SK-N-SH treated with all-trans-retinoic acid at 6 μM for 48 hours (cell line): ENCODE data around the gene GMNC.

Source experiments
- BACH2 ChIP-seq: fragments of 250-450 bp; sonication (Bioruptor Pico); IDR thresholded peaks from 2 replicates; pipeline ENCODE4 v1.9.0; 2021; ENCODE audit warnings: mild to moderate bottlenecking, borderline replicate concordance
- PATZ1 ChIP-seq: fragments of 250-450 bp; sonication (Bioruptor Pico); IDR thresholded peaks from 2 replicates; pipeline ENCODE4 v1.8.0; 2020; ENCODE audit warnings: mild to moderate bottlenecking, moderate library complexity, borderline replicate concordance
- RARB ChIP-seq: fragments of 250-450 bp; sonication (Bioruptor Pico); IDR thresholded peaks from 2 replicates; pipeline ENCODE4 v1.8.0; 2021; ENCODE audit warnings: mild to moderate bottlenecking, moderate library complexity
- TCF4 ChIP-seq: fragments of 250-450 bp; sonication (Bioruptor Pico); IDR thresholded peaks from 2 replicates; pipeline ENCODE4 v1.8.0; 2021; ENCODE audit warnings: mild to moderate bottlenecking, moderate library complexity, borderline replicate concordance
- ZFP30 ChIP-seq: fragments of 450-650 bp; formaldehyde crosslinking; IDR thresholded peaks from 2 replicates; pipeline ENCODE4 v1.5.0; 2022; ENCODE audit warnings: mild to moderate bottlenecking, moderate library complexity

DNA sequence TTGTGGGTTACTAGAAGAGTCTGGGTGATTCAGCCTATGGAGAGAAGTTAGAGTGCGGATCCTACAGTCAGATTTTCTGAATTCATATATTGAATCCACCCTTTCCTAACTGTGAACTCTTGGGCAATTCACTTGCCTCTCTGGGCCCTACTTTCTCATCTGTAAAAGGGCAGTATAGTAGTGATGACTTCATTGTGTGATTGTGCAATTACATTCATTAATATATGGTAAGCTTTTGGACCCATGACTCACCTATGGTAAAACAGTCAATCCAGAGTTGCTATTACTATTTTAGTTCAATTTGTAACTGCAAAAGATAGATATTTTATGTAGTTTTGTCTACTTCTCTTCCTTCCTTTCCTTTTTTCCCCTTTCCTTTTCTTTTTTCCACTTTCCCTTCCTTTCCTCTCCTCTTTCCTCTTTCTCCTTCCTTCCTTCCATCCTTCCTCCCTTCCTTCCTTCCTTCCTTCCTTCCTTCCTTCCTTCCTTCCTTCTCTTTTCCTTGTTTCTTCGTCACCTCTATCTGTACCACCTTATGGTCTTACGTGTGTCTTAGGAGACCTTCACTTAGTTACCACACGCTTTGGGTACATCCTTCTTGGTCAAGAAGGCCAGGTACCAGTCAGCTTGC is 37.0 kb downstream of the GMNC start:
- TF ChIP-seq PATZ1 (CRISPR knock-in tag) (no peak), TCF4 (CRISPR knock-in tag) (no peak), ZFP30 (no peak), BACH2 (no peak), RARB (CRISPR knock-in tag) (no peak)
